Stimulated activated CD4-positive, alpha-beta T cell treated with anti-CD3 and anti-CD28 coated beads, Interleukin-2, amount 100 ng/mL, for 4 hours (primary cell): ENCODE measurements around the gene PSMA7.
"Not testable (repeated sequence)": the region's sequence is repeated elsewhere in the genome, so short reads cannot be mapped to it uniquely, and the experiment has no call there.

Experiments used
- DNase-seq: peaks from one replicate; pipeline ENCODE4 v3.0.0-alpha.2; 2020; ENCODE audit warnings: low read depth

Gene PSMA7

GRCh38 chr20:62155428-62156253 is 12.4 kb upstream of the PSMA7 start:
- DNase-seq, result no peak

DNA sequence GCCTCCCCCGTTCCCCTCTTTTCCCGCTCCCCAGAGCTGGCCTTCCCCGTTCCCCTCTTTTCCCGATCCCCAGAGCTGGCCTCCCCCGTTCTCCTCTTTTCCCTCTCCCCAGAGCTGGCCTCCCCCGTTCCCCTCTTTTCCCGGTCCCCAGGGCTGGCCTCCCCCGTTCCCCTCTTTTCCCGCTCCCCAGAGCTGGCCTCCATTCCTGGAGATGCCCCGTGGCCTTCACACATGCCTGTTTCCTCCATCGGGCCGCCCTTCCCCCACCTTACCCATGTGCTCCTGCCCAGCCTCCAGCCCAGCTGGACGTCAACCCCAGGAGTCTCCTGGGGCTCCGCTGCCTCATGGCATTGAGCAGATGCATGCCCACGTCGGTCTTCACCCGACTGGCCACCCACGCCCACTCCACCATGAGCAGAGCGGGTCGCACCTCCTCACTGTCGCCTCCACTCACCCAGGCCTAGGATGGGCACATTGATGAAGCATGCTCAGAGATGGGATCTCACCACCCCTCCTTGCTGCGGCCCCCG is 8.7 kb upstream of the PSMA7 start:
- DNase-seq, result no peak

- DNase-seq, result no peak
These were observed 8.0 kb upstream of the PSMA7 start for GRCh38 chr20:62151225-62151624.

DNA sequence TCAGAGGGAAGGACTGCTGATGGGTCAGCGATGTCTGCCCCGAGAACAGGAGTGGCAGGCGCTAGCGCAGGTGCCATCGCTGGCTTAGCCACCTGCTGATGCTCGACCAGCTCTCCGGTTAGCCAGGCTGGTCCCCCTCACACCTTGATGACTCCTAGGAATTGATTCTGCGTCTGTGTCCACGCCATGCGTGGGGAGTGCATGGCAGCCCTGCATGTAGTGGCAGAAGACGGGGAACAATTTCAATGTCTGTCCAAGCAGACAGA is 7.0 kb upstream of the PSMA7 start:
- no peak for DNase-seq

DNA sequence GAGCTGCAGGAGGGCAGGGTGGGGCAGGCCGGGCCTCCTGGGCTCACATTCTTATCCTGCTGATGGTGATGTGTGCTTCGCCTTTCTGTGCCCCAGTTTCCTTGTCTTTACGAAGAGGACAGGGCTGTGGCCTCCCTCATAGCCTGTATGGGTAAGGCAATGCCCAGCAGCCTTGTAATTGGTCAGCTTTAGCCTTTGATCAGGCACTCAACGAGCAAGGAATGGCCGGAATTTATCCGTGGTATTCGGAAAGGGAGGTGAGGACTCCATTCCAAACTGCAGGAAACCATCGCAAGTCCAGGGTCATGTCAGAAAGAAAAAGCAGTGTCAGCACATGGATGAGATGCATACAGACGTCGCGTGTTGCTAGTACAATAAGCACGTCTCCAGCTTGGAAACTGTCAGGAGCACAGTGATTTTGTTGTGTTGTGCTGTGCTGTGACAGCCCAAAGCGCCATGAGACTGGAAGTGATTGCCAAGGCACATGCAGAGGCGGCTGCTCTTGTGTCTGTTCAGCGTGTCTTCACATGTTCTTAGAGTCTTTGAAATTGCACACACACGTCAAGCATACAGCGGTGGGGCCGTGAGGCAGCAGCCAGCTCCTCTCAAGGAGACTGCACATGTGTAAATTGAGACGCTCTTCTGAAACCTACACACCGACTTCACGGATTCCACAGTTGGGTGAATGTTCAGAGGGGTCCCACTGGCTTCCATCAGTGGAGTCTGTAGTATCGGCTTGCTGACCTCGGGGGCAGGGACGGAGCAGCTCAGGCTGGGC is 6.5 kb upstream of the PSMA7 start:
- no peak for DNase-seq

- no peak for DNase-seq
These were observed 5.7 kb upstream of the PSMA7 start for GRCh38 chr20:62148908-62149314.

DNA sequence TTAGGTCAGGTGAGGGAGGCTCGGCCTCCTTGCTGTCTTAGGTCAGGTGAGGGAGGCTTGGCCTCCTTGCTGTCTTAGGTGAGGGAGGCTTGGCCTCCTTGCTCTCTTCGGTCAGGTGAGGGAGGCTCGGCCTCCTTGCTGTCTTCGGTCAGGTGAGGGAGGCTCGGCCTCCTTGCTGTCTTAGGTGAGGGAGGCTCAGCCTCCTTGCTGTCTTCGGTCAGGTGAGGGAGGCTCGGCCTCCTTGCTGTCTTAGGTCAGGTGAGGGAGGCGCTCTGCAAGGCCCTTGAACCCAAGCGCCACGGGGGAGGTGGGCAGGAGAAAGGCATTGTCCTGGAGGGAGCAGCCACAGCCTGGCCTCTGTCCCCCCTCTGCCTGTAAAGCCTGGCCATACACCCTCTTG is 5.2 kb upstream of the PSMA7 start:
- DNase-seq, result not testable (repeated sequence)

DNA sequence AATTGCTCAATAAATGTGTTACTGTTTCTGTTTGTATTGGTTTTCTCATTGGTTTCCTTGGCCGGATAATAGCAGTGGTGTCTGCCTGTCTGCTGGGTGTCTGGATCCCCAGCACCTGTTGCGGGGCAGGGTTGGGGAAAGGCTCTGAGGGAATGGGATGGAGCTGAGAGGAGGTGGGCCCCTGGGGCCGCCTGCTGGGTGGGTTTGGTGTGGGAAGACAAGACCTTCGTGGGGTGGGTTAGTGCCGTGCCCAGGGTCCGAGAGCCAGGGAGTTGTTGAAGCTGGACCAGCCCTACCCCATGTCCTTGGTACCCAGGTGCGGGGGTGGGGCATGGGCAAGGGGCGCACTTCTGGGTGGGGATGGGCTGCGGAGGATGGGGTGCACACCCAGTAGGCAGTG is 4.3 kb upstream of the PSMA7 start:
- DNase-seq, result no peak

DNA sequence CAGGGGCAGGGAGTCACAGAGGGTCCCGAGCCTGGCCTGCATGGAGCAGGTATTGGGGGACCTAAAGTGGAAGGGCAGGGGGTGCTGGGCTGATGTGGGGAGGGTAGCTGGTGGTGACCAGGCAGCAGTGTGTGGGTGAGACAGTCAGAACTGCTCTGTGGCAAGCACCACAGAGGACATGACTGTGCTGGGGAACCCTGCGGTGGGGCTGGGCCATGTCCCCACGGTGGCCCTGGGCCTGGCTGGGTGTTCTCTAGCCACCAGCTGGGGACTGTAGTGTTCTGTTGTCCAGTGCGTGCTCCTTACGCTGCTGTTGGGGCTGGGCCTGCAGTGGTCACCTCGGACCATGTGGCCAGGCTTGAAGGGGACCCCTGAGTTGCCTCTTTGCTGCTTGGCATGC is 3.9 kb upstream of the PSMA7 start:
- no peak for DNase-seq

DNA sequence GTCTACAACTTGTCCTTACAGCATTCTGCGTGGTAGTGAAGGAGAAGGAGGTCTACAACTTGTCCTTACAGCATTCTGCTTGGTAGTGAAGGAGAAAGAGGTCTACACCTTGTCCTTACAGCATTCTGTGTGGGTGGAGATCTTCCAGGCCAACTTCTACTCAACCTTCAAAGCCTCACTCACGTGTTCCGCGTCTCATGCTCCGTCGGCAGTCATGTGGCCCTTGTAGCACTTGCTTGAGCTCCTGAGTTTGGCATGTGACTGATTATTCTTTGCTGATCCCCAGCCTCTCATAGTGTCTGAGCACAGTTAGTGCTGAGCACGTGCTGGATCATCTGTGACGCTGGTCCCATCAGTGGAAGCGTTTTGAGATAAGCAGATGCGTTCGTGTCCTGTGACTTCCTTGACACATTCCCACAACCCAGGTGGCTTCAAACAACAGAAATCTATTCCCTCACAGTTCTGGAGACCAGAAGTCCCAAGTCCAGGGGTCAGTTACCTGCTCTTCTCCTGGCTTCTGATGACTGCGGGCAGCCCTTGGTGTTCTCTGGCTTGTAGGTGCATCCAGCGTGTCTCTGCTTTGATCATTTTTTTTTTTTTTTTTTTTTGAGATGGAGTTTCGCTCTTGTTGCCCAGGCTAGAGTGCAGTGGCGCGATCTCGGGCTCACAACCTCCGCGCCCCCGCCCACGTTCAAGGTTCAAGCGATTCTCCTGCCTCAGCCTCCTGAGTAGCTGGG is 3.0 kb upstream of the PSMA7 start:
- no peak for DNase-seq

DNA sequence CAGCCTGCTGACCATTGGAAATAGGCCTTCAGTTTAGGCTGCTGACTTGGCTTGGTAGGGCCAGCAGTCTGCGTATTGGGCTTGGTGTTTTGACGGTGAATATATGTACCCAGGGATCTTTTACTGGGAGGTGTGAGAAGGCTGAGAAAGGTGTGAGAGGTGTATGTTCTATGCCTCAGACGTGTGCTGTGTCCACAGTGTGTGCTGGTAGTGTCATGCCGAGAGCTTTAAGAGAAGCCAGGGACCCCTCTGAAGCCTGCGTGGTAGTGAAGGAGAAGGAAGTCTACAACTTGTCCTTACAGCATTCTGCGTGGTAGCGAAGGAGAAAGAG is 2.5 kb upstream of the PSMA7 start:
- no peak for DNase-seq

DNA sequence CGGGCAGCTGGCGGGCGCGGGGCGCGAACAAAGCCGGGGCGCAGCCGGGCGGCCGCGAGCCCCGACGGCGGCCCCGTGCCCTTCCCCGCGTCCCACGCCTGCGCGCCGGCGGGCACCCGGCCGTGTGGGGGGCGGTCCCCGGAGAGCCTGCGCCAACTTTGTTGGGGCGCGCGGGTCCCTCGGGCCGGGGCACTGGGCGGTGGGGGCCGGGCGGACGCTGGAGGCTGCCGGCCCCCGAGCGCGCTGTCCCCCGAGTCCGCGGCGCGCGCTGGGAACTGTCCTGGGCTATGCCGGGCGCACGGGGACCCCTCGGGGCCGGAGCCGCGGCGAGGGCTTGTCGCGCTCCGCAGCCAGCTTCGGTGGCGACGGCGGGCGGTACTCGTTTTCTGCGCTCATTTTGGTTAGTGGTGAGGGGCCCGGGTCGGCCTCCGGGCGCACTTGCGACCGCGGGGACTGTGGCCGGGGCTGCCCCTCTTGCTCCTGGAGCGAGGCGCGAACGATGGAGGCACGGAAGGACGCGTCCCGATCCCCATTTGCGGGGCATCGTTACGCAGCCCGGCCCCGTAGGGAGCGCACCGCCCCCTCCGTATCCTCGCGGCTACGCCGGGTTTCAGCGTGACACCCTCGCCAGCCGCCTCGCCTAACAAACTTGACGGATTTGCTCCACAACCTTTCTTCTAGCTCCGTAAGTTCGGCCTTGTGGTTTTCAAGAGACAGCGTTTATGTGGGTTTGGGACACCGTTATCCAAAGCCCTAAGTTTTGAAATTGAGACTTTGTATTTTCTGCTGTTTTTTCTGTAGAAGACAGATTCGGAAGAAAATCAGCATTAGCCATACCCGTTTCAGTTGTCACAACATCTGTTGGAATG is 997 bp upstream of the PSMA7 start:
- DNase-seq, result no peak

DNA sequence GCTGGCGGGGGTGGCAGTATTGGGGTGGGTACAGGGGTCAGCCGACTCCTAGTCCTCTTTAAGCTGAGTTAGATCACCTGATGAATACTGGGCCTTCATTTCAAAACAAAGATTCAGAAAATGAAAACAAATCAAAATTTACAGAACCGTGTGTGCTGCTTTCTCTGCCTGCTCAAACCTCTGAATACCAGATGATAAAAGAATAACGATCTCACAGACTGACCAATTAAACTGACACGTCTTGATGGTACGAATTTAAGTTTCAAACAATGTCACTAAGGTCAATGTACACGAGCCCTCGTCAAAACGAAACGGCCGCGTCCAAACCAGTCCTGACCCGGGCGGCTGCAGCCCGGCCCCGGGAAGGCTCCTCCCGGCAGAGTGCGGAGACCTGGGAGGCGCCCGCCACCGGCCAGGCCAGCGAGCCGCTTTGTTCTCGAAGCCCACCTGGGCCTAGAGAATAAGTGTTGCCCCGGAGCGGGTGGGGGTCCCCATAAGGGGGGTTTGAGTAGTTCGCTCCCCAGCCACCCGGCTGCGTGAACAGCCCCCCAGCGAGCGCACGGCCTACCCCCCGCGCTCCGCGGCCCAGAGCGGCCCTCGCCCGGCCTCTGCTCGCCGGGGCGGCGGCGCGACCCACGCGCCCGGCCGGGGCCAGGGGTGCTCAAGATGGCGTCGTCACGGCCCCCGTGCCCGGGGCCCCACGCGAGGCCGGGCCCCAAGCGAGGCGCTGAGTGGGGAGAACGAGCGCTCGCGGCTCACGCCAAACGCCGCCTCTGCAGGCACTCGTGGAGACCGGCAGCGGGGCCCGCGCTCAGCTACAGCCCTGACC is 728 bp downstream of the PSMA7 start:
- no peak for DNase-seq

DNA sequence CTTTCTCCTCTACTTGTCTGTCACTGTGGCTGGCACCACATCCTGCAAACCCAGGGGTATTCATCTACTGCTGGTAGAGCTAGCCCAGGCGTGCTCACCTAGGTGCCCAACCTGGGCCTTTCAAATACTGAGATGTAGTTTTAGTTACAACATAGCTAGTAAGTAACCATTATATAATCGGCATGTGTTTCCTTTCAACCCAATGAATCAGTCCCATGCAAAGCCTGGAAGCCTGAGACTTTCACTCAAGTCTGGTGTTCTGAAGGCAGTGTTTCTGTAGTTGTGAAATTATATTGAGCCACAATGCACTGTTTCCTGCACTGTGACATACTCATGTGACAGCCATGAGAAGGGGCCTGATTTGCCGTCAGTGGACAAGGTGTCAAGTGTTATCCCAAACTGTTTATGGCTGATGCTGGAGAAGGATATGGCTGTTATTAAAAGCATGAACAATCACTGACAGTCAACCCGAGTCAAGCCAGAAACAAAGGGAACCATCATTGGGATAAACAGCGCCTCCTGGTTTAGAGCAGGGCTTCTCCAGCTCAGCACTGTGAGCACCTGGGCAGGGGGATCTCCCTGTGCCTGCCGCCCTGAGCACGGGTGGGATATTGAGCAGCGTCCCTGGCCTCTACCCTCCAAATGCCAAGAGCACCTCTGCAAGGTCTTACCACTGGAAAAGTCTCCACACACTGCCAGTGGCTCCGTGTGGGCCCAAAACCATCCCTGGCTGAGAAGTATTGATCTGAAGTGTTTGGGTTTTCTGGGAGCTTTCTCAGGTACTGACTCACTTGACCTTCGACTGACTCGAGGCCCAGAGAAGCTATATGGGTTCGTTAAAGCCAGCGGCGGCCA is 1.6 kb downstream of the PSMA7 start:
- DNase-seq, result no peak

DNA sequence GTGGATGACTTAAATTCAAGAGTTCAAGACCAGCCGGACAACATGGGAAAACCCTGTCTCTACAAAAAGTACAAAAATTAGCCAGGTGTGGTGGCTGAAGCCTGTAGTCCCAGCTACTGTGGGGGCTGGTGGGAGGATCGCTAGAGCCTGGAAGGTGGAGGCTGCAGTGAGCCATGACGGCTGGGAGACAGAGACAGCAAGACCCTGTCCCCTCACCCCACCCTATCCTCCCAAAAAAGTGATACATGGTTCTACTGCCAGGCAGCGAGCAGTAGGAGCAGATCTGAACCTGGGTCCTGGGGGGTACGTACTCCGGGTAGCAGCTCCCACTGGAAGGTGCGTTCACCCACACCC is 2.2 kb downstream of the PSMA7 start:
- no peak for DNase-seq

- DNase-seq, result no peak
These were observed 3.6 kb downstream of the PSMA7 start for GRCh38 chr20:62139636-62140035.

DNA sequence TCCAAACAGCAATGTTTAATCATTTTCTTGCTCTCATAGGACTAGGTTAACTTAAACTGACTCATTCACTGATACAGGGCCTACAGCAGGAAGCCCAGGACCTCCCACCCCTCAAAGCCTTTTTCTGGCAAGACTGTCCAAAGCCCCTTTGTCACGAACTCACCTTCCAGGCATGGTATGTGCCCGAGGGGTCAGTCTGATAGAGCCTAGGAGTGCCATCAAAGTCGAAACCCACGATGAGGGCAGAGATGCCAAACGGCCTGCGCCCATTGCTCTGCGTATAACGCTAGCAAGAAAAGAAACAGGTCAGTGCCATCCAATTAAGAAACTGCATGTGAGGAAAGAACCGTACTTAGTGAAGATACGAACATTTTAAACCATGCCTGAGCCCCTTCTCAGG is 4.3 kb downstream of the PSMA7 start:
- no peak for DNase-seq

GRCh38 chr20:62138204-62138543 is 5.0 kb downstream of the PSMA7 start:
- no peak for DNase-seq

- no peak for DNase-seq
These were observed 5.6 kb downstream of the PSMA7 start for GRCh38 chr20:62137478-62138203.

DNA sequence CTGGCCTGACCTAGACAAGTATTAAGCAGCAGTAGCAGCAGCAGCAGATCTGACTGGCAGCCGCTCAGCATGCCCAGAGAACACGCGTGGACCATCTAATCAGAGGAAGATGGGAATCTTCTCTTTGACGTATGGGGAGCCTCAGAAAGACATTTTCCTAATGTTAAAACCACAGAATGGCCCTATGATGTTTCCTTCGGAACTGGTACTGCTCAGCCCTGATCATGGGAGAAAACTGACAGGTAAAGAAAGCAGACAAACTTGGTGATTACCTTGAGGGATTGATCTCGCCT is 6.2 kb downstream of the PSMA7 start:
- DNase-seq, result no peak
